ENCODE data around the gene HSD3B7.

HSD3B7 gene

DNA sequence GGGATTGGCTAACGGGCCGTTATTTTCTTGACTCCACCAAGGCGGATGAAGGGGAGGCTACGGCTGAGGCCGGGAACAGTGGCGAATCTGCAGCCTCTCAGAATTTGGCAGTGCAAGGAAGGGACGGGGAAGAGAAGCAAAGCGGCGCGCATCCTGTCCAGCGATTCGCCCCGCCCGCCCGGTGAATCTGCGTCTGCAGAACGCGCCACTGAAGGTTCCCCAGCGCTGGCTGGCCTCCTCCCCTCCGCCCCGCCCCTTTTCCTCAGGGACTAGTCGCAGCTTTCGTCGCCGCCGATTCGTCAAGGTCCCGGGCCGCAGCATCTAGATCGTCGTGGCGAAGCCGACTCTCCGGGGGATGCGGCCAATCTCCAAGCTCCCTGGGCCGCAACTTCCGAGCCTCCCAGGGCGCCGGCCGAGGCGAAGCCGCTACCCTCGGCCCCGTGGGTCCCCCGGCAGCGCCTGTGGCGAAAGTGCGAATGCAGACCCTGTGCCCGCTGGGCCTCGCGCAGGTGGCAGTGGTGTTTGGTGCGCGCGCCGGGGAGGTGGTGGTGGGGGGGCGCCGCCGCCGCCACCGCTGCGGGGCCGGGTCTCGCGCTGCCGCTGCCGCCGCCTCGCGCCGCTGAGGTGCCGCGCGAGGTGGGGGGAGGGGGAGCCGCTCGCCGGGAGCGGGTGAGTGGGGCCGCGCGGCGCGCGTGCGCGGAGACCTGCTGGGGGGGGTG, 27.4 kb upstream of the HSD3B7 start, which contains the start of gene SETD1A:
TSS of gene SETD1A (plus strand) at position 299 of the 719 bp plus-strand sequence. CDS start 978 bp downstream, outside the sequence.
- DNase-seq = peak; percentile 99

DNA sequence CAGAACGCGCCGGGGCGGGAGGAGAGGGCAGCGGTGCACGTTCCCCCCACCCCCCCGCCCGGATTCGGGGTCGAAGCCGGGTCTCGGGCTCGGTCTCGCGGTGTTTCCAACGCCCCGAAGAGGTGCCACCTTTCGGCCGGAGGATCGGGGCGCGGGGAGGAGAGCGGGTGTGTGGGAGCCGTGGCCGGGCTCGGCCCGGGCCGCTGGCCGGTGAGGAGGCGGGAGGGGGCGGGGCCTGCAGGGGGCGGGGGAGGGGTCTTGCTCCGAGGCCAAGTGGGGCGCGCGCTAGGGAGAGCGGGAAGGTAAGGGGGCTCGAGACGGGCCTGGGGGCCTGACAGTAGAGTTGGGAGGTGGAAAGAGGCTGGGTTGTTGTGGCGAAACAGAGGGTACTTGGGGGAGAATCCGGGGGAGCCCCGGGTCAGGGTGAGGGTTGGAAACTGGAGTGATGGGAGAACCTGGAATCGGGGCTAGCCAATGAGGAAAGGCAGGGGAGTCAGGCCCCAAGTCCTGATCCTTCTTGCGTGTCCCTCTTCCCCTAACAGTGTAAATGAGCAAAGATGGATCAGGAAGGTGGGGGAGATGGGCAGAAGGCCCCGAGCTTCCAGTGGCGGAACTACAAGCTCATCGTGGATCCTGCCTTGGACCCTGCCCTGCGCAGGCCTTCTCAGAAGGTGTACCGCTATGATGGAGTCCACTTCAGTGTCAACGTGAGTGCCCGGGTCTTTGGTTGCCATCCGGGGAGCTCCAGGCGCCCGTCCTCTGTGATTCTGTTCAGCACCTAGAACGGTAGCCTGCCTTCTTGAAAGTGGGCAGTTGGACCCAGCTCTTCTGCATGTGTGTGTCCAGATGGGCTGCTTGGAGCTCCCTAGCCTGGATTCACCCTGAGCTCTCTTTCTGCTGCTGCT, 26.6 kb upstream of the HSD3B7 start:
- peak; percentile 67 for DNase-seq

DNA sequence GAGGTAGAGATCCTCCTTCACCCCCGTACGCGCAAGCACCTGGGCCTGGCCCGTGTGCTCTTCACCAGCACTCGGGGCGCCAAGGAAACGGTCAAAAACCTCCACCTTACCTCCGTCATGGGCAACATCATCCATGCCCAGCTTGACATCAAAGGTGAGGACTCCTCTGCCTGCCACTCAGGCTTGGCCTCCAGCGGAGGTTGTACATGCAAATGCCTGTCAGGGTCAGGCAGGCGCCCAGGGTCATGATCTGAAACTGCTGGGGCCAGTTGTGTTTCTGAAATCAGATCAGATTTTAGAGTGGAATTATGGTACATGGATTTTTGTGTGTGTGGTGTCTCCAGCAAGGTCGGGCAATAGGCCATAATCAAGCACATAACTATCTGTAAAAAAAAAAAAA, 23.6 kb upstream of the HSD3B7 start:
- DNase-seq = no peak

DNA sequence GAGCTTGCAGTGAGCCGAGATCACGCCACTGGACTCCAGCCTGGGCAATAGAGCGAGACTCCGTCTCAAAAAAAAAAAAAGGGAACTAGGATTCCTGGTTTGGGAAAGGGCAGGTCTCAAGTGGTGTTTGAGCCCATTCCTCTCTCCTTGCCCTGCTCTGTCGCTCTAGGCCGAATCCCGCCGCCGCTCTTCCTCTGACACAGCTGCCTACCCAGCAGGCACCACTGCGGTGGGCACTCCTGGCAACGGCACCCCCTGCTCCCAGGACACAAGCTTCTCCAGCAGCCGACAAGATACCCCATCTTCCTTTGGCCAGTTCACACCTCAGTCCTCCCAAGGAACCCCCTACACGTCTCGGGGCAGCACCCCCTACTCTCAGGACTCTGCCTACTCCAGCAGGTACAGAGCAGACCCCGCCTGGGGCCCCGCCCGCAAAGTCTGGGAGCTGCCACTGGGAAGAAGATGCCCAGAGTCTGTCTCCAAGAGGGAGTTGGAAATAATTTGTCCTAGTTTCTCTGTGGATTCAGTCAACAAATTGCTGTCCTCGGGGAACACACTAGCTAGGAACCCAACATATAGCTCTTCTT, 21.0 kb upstream of the HSD3B7 start:
- no peak for DNase-seq

DNA sequence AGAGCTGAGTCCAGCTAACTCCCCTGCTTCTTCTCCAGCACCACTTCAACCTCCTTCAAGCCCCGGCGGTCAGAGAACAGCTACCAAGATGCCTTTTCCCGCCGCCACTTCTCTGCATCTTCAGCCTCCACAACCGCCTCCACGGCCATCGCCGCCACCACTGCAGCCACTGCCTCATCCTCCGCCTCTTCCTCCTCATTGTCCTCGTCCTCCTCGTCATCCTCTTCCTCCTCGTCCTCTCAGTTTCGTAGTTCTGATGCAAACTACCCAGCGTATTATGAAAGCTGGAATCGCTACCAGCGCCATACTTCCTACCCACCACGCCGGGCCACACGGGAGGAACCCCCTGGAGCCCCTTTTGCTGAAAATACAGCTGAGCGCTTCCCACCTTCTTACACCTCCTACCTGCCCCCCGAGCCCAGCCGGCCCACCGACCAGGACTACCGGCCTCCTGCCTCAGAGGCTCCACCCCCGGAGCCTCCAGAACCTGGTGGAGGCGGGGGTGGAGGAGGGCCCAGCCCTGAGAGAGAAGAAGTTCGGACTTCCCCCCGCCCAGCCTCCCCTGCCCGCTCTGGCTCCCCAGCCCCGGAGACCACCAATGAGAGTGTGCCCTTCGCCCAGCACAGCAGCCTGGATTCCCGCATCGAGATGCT, 20.3 kb upstream of the HSD3B7 start:
- no peak for DNase-seq

DNA sequence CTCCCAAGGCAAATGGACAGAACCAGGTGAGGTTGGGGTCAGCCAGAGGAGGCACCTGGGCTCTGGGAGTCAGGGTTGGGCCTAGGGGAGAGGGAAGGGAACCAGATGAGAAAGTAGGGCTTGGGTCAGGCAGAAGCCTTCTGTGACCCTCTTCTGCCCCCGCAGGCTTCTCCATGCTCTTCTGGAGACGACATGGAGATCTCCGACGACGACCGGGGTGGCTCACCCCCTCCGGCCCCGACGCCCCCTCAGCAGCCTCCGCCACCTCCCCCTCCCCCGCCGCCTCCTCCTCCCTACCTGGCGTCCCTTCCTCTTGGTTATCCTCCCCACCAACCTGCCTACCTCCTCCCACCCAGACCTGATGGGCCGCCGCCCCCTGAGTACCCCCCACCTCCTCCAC, 19.6 kb upstream of the HSD3B7 start:
- no peak for DNase-seq

DNA sequence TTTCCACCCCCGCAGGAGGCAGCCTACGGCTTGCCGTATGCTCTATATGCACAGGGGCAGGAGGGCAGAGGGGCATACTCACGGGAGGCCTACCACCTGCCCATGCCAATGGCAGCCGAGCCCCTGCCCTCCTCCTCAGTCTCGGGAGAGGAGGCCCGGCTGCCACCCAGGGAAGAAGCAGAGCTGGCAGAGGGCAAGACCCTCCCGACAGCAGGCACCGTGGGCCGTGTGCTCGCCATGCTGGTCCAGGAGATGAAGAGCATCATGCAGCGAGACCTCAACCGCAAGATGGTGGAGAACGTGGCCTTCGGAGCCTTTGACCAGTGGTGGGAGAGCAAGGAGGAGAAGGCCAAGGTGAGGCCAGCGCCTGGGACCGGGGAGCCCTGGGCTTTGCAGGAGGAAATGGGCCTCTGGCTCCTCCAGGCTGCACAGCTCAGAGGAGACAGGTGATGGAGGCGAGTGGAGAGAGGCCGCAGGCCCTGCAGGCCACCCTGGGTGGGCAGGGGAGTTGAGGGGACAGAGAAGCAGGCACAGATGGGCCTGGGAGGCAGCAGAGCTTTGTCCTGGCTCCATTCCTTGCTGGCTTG, 18.9 kb upstream of the HSD3B7 start:
- DNase-seq = no peak

DNA sequence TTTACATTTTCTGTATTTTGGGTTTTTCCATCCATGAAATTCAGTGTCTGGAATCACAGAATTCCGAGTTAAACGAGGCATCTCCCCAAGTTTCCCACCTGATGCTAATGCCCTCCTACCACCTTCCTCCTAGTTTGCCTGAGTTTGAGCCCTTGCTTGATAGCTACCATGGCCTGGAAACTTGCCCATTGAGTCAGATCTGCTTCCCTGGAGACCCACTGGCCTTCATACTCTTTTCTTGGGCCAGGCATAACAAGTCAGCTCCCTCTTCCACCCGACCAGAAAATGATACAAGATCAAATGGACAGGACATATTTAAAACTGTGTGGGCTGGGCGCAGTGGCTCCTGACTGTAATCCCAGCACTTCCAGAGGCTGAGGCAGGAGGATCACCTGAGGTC, 17.2 kb upstream of the HSD3B7 start:
- no peak for DNase-seq

DNA sequence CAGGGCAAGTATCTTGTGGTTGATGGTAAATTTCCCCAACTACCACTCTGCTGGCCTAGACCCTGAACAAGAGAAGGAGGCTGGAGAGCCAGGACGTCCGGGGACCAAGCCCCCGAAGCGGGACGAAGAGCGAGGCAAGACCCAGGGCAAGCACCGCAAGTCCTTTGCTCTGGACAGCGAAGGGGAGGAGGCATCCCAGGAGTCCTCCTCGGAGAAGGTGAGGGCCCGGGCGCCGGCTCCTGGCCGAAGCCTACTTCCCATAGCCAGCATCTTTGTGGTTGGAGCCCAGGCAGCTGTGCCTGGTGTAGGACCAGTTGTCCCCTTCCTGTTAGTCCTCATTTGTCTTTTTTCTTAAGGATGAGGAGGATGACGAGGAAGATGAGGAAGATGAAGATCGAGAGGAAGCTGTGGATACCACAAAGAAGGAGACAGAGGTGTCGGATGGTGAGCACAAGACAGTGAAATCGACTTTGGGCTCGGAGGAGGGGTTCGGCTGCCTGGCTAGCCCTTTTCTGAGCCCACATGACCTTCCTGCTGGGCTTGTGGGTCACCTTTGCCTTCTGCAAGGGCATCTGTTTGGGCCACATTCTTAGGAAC, 15.7 kb upstream of the HSD3B7 start:
- DNase-seq = no peak

DNA sequence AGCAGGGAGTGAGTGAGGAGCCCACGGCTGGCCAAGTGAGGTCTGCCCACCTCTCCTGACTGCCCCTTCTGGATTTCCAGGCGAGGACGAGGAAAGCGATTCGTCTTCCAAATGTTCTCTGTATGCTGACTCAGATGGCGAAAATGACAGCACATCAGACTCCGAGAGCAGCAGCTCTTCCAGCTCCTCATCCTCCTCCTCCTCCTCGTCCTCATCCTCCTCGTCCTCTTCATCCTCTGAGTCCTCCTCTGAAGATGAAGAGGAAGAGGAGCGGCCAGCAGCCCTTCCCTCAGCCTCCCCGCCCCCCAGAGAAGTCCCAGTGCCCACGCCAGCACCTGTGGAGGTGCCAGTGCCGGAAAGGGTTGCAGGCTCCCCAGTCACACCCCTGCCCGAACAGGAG, 13.7 kb upstream of the HSD3B7 start:
- DNase-seq = no peak

DNA sequence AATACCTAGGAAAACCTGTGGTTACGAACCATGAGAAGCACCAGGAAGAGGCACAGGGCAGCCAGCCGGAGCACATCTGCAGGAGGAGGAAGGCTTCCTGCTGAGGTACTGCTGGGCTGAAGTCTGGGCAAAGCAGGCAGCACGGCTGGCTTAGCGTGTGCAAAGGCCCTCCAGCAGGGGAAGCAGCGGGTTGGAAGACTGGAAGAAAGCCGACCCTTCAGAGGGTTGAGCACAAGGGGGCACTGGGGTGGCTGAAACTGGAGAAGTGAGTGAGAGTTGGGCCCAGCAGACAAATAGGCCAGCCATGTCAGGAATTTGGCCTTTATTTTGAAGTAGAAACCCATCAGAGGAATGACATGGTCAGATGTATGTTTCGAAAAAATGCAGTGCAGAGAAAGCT, 12.1 kb upstream of the HSD3B7 start:
- peak; percentile 76 for DNase-seq

DNA sequence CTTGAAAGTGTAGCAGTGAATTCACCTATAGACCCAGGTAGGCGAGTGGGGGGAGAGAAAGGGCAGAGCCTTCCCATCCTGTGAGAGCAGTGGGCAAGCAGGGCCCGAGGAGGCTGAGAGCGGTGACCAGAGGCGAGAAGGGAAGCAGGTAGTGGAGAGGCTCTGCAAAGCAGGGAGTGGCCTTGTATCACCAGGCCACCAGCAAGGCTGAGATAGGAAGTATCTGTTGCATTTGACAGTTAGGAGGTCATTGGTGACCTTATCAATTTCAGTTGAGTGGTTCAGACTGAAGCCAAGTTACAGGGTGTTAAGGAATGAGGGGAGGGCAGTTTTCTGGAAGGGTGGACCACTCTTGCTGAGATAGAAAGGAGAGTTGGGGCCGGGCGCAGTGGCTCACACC, 10.7 kb upstream of the HSD3B7 start:
- peak; percentile 88 for DNase-seq

DNA sequence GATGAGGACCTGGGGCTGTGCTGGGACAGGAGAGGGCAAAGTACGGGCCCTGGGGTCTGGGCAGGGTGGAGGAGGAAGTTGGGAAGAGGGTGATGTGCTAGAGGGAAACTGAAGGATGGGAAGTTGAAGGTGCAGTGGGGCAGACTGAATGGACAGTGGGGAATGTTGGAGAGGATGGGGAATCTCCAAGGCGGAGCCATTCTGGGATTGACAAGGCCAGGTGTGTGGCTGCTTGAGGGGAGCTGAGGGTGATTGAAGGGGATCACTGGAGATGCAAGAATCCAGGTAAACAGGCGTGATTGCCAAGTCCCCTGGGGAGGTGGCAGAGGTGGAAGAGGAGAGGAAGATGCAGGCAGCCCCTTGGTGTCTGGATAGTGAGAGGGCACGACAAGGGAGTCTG, 8.5 kb upstream of the HSD3B7 start:
- no peak for DNase-seq

DNA sequence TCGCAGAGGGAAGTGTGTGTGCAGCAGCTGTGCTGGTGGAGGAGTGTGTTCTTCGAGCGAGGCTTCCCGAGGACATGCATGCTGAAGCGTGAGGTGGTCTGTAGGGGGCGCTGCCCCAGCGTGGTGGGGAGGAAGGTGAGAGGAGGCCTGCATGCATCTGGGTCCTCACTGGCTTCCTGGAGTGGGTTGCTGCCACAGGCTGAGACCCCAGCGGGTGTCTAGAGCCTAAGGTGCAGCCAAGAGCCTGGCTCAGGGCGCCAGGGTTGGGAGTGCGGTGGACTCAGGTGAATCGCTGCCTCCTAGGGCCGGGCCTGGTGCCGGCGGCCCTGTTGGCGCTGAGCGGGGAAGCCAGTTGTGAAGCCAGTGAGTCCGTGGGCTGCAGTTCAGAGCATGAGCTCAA, 7.5 kb upstream of the HSD3B7 start:
- DNase-seq = peak; percentile 56

DNA sequence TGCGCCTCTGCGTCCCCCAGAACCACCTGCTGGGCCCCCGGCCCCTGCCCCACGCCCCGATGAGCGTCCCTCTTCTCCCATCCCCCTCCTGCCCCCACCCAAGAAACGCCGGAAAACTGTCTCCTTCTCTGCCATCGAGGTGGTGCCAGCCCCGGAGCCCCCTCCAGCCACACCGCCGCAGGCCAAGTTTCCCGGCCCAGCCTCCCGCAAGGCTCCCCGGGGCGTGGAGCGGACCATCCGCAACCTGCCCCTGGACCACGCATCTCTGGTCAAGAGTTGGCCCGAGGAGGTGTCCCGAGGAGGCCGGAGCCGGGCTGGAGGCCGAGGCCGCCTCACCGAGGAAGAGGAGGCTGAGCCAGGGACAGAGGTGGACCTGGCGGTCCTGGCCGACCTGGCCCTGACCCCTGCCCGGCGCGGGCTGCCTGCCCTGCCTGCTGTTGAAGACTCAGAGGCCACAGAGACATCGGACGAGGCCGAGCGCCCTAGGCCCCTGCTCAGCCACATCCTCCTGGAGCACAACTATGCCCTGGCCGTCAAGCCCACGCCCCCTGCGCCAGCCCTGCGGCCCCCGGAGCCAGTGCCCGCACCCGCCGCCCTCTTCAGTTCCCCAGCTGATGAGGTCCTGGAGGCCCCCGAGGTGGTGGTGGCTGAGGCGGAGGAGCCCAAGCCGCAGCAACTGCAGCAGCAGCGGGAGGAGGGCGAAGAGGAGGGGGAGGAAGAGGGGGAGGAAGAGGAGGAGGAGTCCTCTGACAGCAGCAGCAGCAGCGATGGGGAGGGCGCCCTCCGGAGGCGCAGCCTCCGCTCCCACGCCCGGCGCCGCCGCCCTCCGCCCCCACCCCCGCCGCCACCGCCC, 5.6 kb upstream of the HSD3B7 start:
- no peak for DNase-seq

DNA sequence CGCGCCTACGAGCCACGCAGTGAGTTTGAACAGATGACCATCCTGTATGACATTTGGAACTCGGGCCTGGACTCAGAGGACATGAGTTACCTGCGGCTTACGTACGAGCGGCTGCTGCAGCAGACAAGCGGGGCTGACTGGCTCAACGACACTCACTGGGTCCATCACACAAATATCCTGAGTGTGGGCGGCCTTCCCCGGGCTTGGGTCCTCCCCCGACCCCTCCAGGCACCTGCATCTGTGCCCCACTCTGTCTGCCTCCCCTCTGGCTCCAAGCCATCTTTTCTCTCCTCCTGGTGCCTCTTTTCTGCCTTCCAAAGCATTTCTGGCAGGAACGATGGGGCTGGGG, 5.0 kb upstream of the HSD3B7 start:
- no peak for DNase-seq

DNA sequence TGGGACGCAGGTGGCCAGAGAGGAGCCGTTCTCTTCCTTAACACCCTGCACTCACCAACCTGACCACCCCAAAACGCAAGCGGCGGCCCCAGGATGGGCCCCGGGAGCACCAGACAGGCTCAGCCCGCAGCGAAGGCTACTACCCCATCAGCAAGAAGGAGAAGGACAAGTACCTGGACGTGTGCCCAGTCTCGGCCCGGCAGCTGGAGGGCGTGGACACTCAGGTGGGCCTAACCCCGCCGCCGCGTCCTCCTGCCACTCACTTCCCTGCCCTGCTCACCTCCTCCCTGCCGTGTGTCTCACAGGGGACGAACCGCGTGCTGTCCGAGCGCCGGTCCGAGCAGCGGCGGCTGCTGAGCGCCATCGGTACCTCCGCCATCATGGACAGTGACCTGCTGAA, 4.6 kb upstream of the HSD3B7 start:
- no peak for DNase-seq

DNA sequence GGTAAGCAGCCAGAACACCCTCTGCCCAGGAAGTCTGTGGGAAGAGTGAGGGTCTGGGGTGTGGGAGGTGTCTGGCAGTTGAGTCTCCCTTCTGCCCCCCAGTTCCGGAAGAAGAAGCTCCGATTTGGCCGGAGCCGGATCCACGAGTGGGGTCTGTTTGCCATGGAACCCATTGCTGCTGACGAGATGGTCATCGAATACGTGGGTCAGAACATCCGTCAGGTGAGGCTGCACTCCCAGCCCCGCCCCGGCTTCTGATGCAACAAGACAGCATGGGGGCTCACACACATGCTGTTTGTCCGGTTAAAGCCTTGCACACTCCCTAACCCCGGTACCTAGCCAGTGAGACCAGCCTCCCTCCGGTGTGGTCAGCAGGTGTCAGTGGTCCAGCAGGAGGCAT, 4.0 kb upstream of the HSD3B7 start:
- no peak for DNase-seq

DNA sequence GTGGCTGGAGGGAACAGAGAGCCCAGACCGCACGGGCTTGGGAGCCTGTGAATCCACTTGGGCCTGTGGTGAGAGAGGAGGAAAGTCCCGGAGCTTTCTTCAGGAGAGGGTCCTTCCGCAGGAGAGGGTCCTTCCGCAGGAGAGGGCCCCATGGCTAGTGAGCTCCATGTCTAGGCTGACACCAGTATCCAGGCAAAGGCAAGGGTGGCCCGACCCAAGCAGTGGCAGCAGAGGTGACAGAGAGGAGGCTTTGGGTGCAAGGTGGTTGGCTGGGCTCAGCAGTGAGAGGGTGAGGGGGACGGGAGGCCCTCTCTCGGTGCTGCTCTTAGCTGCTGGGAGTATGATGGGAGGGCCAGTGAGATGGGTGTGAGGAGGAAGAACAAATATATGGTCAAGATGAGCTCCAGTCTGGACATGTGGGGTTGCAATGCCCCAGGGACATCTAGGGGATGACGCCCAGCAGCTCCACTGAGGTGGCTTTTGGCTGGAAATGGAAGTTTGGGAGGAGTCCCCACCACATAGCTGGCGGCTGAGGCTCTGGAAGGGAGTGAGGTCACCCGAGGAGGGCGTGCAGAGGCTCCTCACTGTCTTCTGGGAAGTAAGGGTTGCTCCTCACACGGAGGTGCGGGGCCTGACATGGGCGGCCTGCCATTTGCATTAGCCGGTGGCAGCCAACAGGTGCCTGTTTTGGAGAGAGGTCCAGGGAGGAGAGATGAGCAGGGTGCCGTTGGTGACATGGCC, 2.3 kb upstream of the HSD3B7 start:
- DNase-seq = no peak

DNA sequence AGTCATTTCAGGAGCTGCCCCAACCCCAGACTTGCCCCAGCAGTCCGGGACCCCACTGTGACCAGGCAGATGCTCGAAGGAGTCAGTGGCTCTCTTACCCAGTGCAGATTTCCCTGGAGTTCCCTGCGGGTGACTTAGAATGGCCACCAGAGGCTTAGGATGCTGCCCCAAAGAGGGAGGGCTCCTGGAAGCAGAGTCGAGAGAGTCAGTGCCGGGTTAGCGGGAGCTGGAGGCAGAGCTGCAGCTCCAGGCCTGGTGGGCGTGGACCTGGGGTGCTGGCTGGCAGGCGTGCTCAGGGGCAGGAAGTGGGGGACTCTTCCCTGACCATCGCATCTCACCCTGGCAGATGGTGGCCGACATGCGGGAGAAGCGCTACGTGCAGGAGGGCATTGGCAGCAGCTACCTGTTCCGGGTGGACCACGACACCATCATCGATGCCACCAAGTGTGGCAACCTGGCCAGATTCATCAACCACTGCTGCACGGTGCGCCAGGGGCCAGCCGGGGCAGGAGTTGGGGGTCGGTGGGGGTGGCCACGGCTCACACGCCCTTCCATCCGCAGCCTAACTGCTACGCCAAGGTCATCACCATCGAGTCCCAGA, 1.6 kb upstream of the HSD3B7 start:
- DNase-seq = no peak

All from hematopoietic multipotent progenitor cell treated with erythropoietin and hydrocortisone succinate and interleukin-3 and kit ligand, for 6 days (in vitro differentiated cells).